ENCODE results near the gene PTPRK.

The PTPRK gene

DNA sequence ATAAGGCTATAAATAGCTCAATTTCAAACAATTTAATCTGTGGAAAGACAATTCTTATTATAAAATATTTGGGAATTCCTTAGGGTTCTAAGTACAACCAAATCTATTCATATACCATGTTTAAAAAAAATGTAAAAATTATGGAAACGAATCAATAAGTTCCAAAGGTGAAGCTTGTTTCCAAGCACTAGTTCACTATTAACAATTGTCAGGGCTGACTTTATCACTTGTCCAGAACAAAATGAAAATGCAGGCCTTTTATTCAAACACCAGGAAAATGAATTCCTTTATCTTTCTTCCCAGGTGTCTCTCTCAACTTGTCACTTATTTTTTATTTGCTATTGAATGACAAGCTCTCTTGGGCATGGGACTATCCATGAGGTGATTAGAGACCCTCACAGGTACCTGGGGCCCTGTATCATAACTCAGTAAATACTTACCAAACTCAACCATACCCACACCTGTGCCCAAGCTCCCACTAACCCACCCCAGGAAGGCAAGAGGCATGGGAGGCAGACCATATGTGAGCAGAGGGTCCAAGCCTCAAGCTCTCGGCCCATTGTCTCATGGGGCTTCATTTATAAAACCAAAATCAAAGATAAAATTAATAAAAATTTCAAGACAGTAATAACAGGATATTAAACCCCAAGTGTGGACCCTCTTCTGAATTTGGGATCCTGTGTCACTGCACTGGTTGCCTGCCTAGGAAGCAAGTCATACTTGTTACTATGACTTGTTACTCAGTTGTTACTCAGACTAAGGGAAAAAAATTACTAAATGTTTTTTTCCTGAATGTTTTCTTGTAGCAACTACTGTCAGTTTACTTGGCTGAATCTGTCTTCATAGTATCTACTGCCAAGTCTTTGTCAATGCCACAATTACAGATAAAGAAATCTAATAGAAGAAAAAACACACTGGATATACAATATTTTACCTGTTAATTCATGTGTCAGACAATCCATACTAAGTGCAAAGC lies 54.7 kb downstream of the PTPRK start:
- H3K9ac ChIP-seq (ENCODE audit: low read depth, low read length) = no peak overlapping the region
- no peaks in the 10 kb centered on the region for H3K4me1 ChIP-seq (ENCODE audit: control insufficient read depth, insufficient read depth, low read length)
- H3K27me3 ChIP-seq (ENCODE audit: control insufficient read depth, insufficient read depth, low read length) = no peaks in the 10 kb centered on the region
- no peaks in the 10 kb centered on the region for H3K9me3 ChIP-seq (ENCODE audit: control insufficient read depth, insufficient read depth, low read length)
- H3K4me3 ChIP-seq (ENCODE audit: low read depth, low read length) = no peak overlapping the region
- no peaks in the 10 kb centered on the region for H3K36me3 ChIP-seq (ENCODE audit: control insufficient read depth, insufficient read depth, low read length)
- no peak overlapping the region for H3K27ac ChIP-seq (ENCODE audit: low read depth, low read length)

GRCh38 chr6:128464790-128465189 lies 55.6 kb downstream of the PTPRK start:
- no peaks in the 10 kb centered on the region for H3K36me3 ChIP-seq (ENCODE audit: control insufficient read depth, insufficient read depth, low read length)
- H3K4me3 ChIP-seq (ENCODE audit: low read depth, low read length) = no peak overlapping the region
- H3K4me1 ChIP-seq (ENCODE audit: control insufficient read depth, insufficient read depth, low read length) = no peaks in the 10 kb centered on the region
- H3K9me3 ChIP-seq (ENCODE audit: control insufficient read depth, insufficient read depth, low read length) = no peaks in the 10 kb centered on the region
- H3K9ac ChIP-seq (ENCODE audit: low read depth, low read length) = no peak overlapping the region
- H3K27me3 ChIP-seq (ENCODE audit: control insufficient read depth, insufficient read depth, low read length) = no peaks in the 10 kb centered on the region
- H3K27ac ChIP-seq (ENCODE audit: low read depth, low read length) = no peak overlapping the region

DNA sequence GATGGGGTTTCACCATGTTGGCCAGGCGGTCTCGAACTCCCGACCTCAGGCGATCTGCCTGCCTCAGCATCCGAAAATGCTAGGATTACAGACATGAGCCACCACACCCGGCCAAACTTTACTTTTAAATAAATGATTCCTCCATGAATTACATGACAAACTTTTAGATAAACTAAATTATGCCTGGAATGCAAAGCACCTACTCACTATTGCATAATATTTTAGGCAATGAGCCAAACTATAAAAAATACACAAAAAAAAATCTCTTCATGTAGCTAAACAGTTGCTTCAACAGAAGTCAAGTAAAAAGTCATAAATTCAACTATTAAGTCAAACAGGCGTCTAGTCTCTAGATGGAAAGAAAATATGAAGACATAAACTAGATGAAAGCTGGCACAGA lies 56.5 kb downstream of the PTPRK start:
- H3K9me3 ChIP-seq (ENCODE audit: control insufficient read depth, insufficient read depth, low read length) = no peaks in the 10 kb centered on the region
- H3K27me3 ChIP-seq (ENCODE audit: control insufficient read depth, insufficient read depth, low read length) = no peaks in the 10 kb centered on the region
- no peak overlapping the region for H3K27ac ChIP-seq (ENCODE audit: low read depth, low read length)
- no peaks in the 10 kb centered on the region for H3K36me3 ChIP-seq (ENCODE audit: control insufficient read depth, insufficient read depth, low read length)
- H3K9ac ChIP-seq (ENCODE audit: low read depth, low read length) = no peak overlapping the region
- no peaks in the 10 kb centered on the region for H3K4me1 ChIP-seq (ENCODE audit: control insufficient read depth, insufficient read depth, low read length)
- no peak overlapping the region for H3K4me3 ChIP-seq (ENCODE audit: low read depth, low read length)

DNA sequence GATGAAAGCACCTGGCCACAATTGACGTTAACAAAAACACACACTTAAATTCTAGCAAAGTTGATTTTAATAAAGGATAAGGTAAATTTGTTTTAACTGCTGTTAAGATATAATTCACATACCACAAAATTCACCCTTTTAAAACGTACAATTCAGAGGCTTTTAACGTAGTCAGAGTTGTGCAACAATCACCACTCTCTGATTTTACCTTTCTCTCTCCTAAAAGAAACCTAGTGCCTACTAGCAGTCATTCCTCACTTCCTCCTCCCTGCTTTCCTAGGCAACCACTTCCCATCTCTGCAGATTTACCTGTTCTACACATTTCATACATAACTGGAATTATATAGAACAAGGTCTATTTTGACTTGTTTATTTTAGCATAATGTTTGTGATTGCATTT lies 58.9 kb downstream of the PTPRK start:
- Histone ChIP-seq H3K27ac (ENCODE audit: low read depth, low read length) (no peak overlapping the region), H3K27me3 (ENCODE audit: control insufficient read depth, insufficient read depth, low read length) (no peaks in the 10 kb centered on the region), H3K9me3 (ENCODE audit: control insufficient read depth, insufficient read depth, low read length) (no peaks in the 10 kb centered on the region), H3K4me1 (ENCODE audit: control insufficient read depth, insufficient read depth, low read length) (no peaks in the 10 kb centered on the region), H3K9ac (ENCODE audit: low read depth, low read length) (no peak overlapping the region), H3K4me3 (ENCODE audit: low read depth, low read length) (no peak overlapping the region), H3K36me3 (ENCODE audit: control insufficient read depth, insufficient read depth, low read length) (no peaks in the 10 kb centered on the region)

DNA sequence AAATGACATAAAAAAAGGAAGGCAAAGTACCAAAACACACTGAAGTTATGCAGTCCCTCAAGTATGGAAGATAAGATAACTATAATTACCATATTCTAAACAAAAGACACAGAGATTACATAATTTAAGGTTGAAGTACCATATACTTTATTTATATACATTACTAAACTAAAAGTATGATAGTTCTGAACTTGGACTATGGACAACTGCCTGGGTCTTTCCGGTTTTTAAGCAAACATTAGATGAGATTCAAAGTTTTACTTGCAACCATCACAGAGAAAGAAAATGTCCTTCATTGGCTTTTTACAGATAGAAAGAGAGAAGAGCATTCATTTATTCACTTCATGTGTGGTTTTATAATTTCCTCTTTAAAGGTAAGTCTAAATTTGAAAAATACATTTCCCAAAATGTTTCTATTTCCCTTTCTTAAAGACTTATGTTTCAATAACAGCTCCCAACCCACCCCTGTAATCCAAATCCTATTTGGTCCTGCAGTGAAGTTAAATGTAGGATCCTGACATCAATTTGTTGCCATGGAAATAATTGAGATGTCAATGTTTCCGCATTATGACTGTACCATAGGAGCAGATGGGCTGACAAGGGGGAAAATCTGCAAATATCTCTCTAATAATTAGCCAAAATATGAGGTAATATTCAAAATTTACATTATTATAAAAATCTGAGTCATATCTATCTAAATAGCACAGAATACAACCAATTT lies 63.7 kb downstream of the PTPRK start:
- Histone ChIP-seq H3K9me3 (ENCODE audit: control insufficient read depth, insufficient read depth, low read length) (no peaks in the 10 kb centered on the region), H3K36me3 (ENCODE audit: control insufficient read depth, insufficient read depth, low read length) (no peaks in the 10 kb centered on the region), H3K4me3 (ENCODE audit: low read depth, low read length) (no peak overlapping the region), H3K27me3 (ENCODE audit: control insufficient read depth, insufficient read depth, low read length) (no peaks in the 10 kb centered on the region), H3K27ac (ENCODE audit: low read depth, low read length) (no peak overlapping the region), H3K9ac (ENCODE audit: low read depth, low read length) (no peak overlapping the region), H3K4me1 (ENCODE audit: control insufficient read depth, insufficient read depth, low read length) (no peaks in the 10 kb centered on the region)

- Histone ChIP-seq H3K27ac (ENCODE audit: low read depth, low read length) (no peak overlapping the region), H3K4me3 (ENCODE audit: low read depth, low read length) (no peak overlapping the region), H3K4me1 (ENCODE audit: control insufficient read depth, insufficient read depth, low read length) (no peaks in the 10 kb centered on the region), H3K9ac (ENCODE audit: low read depth, low read length) (no peak overlapping the region), H3K27me3 (ENCODE audit: control insufficient read depth, insufficient read depth, low read length) (no peaks in the 10 kb centered on the region), H3K9me3 (ENCODE audit: control insufficient read depth, insufficient read depth, low read length) (no peaks in the 10 kb centered on the region), H3K36me3 (ENCODE audit: control insufficient read depth, insufficient read depth, low read length) (no peaks in the 10 kb centered on the region)
These were observed 64.4 kb downstream of the PTPRK start for GRCh38 chr6:128455959-128456358.

DNA sequence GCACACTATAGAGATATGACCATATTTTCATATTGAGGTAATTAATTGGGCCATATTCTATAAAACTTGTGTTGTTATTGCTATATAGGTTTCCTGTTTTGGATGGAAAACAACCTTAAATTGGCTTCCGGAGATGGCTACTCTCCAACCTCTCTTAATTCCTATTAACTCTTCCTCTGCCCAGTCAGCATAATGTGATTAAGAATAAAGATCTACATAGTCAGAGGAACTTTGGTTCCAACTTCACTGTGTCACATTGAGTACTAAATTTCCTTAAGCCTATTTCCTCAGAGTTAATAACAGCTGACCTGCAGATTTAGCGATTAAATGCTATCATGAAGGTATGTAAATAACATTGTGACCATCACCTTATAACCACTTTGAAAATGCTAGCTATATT lies 67.7 kb downstream of the PTPRK start:
- Histone ChIP-seq H3K9ac (ENCODE audit: low read depth, low read length) (no peak overlapping the region), H3K9me3 (ENCODE audit: control insufficient read depth, insufficient read depth, low read length) (no peaks in the 10 kb centered on the region), H3K27ac (ENCODE audit: low read depth, low read length) (no peak overlapping the region), H3K27me3 (ENCODE audit: control insufficient read depth, insufficient read depth, low read length) (no peaks in the 10 kb centered on the region), H3K4me1 (ENCODE audit: control insufficient read depth, insufficient read depth, low read length) (no peaks in the 10 kb centered on the region), H3K4me3 (ENCODE audit: low read depth, low read length) (no peak overlapping the region), H3K36me3 (ENCODE audit: control insufficient read depth, insufficient read depth, low read length) (no peaks in the 10 kb centered on the region)

DNA sequence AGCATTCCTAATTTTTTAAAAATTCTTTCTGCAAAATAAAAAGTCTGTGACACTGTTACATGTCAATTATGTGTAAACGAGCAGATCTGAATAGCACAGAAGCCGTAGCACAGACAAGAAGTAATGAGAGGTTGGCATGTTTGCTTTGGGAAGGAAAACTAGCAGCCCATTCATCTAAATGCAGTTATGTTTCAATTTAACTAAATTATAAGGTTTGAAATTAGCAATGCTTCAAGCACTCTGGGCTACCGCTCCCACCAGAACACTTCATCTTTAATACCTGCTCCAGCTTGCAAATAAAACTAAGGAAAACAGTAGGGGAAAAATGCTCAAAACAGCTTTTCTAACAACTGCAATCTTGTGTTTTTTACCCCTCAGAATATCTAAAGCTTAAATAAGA lies 73.9 kb downstream of the PTPRK start:
- Histone ChIP-seq H3K36me3 (ENCODE audit: control insufficient read depth, insufficient read depth, low read length) (no peaks in the 10 kb centered on the region), H3K4me1 (ENCODE audit: control insufficient read depth, insufficient read depth, low read length) (peaks cover 17% of the 10 kb centered on the region), H3K4me3 (ENCODE audit: low read depth, low read length) (no peak overlapping the region), H3K27ac (ENCODE audit: low read depth, low read length) (no peak overlapping the region), H3K9ac (ENCODE audit: low read depth, low read length) (no peak overlapping the region), H3K27me3 (ENCODE audit: control insufficient read depth, insufficient read depth, low read length) (no peaks in the 10 kb centered on the region), H3K9me3 (ENCODE audit: control insufficient read depth, insufficient read depth, low read length) (no peaks in the 10 kb centered on the region)

DNA sequence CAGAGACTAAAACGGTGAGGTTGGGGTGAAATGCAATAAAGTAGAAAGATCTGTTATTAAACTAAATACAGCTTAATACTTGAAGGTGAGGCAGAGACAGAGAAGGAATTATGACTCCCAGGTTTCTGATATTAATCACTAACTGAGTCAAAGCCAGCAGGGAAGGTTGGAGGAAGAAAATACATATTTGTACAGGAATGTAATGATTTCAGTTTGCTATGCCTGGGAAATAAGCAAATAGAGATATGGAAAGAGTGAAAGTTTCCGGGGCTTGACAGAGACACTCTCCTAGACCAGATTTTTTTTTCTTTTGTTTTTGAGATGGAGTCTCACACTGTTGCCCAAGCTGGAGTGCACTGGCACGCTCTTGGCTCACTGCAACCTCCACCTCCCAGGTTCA lies 76.8 kb downstream of the PTPRK start:
- Histone ChIP-seq H3K27ac (ENCODE audit: low read depth, low read length) (no peak overlapping the region), H3K9ac (ENCODE audit: low read depth, low read length) (no peak overlapping the region), H3K36me3 (ENCODE audit: control insufficient read depth, insufficient read depth, low read length) (no peaks in the 10 kb centered on the region), H3K27me3 (ENCODE audit: control insufficient read depth, insufficient read depth, low read length) (no peaks in the 10 kb centered on the region), H3K4me3 (ENCODE audit: low read depth, low read length) (no peak overlapping the region), H3K9me3 (ENCODE audit: control insufficient read depth, insufficient read depth, low read length) (no peaks in the 10 kb centered on the region), H3K4me1 (ENCODE audit: control insufficient read depth, insufficient read depth, low read length) (peaks cover 46% of the 10 kb centered on the region)

- peaks cover 61% of the 10 kb centered on the region for H3K4me1 ChIP-seq (ENCODE audit: control insufficient read depth, insufficient read depth, low read length)
- H3K36me3 ChIP-seq (ENCODE audit: control insufficient read depth, insufficient read depth, low read length) = no peaks in the 10 kb centered on the region
- H3K9me3 ChIP-seq (ENCODE audit: control insufficient read depth, insufficient read depth, low read length) = no peaks in the 10 kb centered on the region
- no peaks in the 10 kb centered on the region for H3K27me3 ChIP-seq (ENCODE audit: control insufficient read depth, insufficient read depth, low read length)
- peak overlapping the region; percentile 60 for H3K27ac ChIP-seq (ENCODE audit: low read depth, low read length)
- H3K9ac ChIP-seq (ENCODE audit: low read depth, low read length) = no peak overlapping the region
- peak overlapping the region; percentile 14; the same call in 1 of the 2 replicates for H3K4me3 ChIP-seq (ENCODE audit: low read depth, low read length)
These were observed 80.8 kb downstream of the PTPRK start for GRCh38 chr6:128439627-128440026.

GRCh38 chr6:128438393-128438792 lies 82.0 kb downstream of the PTPRK start:
- no peak overlapping the region for H3K9ac ChIP-seq (ENCODE audit: low read depth, low read length)
- no peaks in the 10 kb centered on the region for H3K27me3 ChIP-seq (ENCODE audit: control insufficient read depth, insufficient read depth, low read length)
- peaks cover 63% of the 10 kb centered on the region for H3K4me1 ChIP-seq (ENCODE audit: control insufficient read depth, insufficient read depth, low read length)
- H3K27ac ChIP-seq (ENCODE audit: low read depth, low read length) = peak overlapping the region; percentile 15
- no peaks in the 10 kb centered on the region for H3K9me3 ChIP-seq (ENCODE audit: control insufficient read depth, insufficient read depth, low read length)
- H3K4me3 ChIP-seq (ENCODE audit: low read depth, low read length) = no peak overlapping the region; the same call in 1 of the 2 replicates
- H3K36me3 ChIP-seq (ENCODE audit: control insufficient read depth, insufficient read depth, low read length) = no peaks in the 10 kb centered on the region
